HCT116 (cell line): ENCODE data around the gene USP2. TPM values are rescaled to one million over a fixed set of nuclear protein-coding genes. Genes with fewer than 3 reads are reported as not detected.

ENCODE experiments used
- ATAC-seq: fragments of 200-7000 bp; cut with Tn5 transposase; 2 replicates; pipeline ENCODE4 v1.9.1; 2020; ENCODE audit warnings: mild to moderate bottlenecking, moderate library complexity
- BruUV-seq: library from RNA; stranded (reverse); fragments of 400-500 nt; replicated peaks from 2 replicates; lab custom pipeline; 2021; lab: Mats Ljungman, UMichigan
- CTCF ChIA-PET: fragments of 300-600 bp; sonication (Branson Sonifier 250); formaldehyde crosslinking; loops from one replicate; lab custom pipeline; 2021; ENCODE audit warnings: antibody characterized with exemption; lab: Charles Lee
- POLR2A ChIA-PET: fragments of 300-600, 350-600 bp; sonication (Branson Sonifier 250); formaldehyde crosslinking; loops from one replicate; lab custom pipeline; 2021; ENCODE audit warnings: antibody characterized with exemption; lab: Charles Lee
- RAD21 ChIA-PET, 2 experiments: fragments of 300-600 bp; sonication (Branson Sonifier 250); formaldehyde crosslinking; loops; one replicate each; lab custom pipeline; 2023; ENCODE audit warnings: low total read pairs in 2 of 2; ENCODE audit not compliant: uncharacterized antibody in 2 of 2, unreplicated experiment in 2 of 2, low non-redundant PET in 1 of 2; lab: Charles Lee
- DNase-seq: peaks from one replicate; pipeline ENCODE4 v3.0.0-alpha.2; 2010; ENCODE audit warnings: low read depth, low spot score
- H2AFZ ChIP-seq: fragments of 200-600 bp; shearing (Covaris generic), sonication (generic); 2 replicates; pipeline ENCODE4 v1.6.1; 2017; ENCODE audit warnings: low read depth, mixed run types, mixed read lengths, antibody characterized with exemption, low read length; ENCODE audit not compliant: poor library complexity, severe bottlenecking
- H3K27ac ChIP-seq: 2 replicates; pipeline ENCODE4 v1.5.1; 2012; ENCODE audit warnings: low read depth, low read length
- H3K27me3 ChIP-seq: fragments of 200-600 bp; sonication (generic); 2 replicates; pipeline ENCODE4 v1.6.1; 2016; ENCODE audit warnings: mixed run types, low read length, mixed read lengths; ENCODE audit not compliant: insufficient read depth
- H3K36me3 ChIP-seq, 2 experiments: fragments of 200-500 bp in 1 of 2; fragments of 200-600 bp in 1 of 2; sonication (Bioruptor generic) in 1 of 2; sonication (generic) in 1 of 2; 2 replicates each; pipeline versions ENCODE4 v1.5.1 to v1.6.1; 2014 to 2016; ENCODE audit warnings: low read length in 2 of 2, inconsistent platforms in 1 of 2, mixed read lengths in 1 of 2, mixed run types in 1 of 2; ENCODE audit not compliant: insufficient read depth in 2 of 2, control insufficient read depth in 1 of 2
- H3K4me1 ChIP-seq, 2 experiments: fragments of 200-600 bp in 1 of 2; sonication (generic) in 1 of 2; 2 replicates each; pipeline versions ENCODE4 v1.5.1 to v1.6.1; 2012 to 2017; ENCODE audit warnings: low read length in 2 of 2, inconsistent platforms in 1 of 2, mild to moderate bottlenecking in 1 of 2, mixed read lengths in 1 of 2, mixed run types in 1 of 2, moderate library complexity in 1 of 2; ENCODE audit not compliant: insufficient read depth in 2 of 2, control insufficient read depth in 1 of 2
- H3K4me2 ChIP-seq: fragments of 200-600 bp; sonication (generic); 2 replicates; pipeline ENCODE4 v1.6.1; 2017; ENCODE audit warnings: mixed run types, low read length, mixed read lengths
- H3K4me3 ChIP-seq, 2 experiments: fragments of 200-600 bp in 1 of 2; sonication (generic) in 1 of 2; replicated peaks in 1 of 2; 2 replicates each; pipeline ENCODE4 v1.5.1; 2011 to 2016; ENCODE audit warnings: low read length in 2 of 2, control low read depth in 1 of 2, low read depth in 1 of 2, mild to moderate bottlenecking in 1 of 2, mixed read lengths in 1 of 2, mixed run types in 1 of 2
- H3K79me2 ChIP-seq: fragments of 200-600 bp; sonication (generic); 2 replicates; pipeline ENCODE4 v1.6.1; 2017; ENCODE audit warnings: mild to moderate bottlenecking, mixed run types, low read length, moderate library complexity, mixed read lengths; ENCODE audit not compliant: insufficient read depth
- H3K9ac ChIP-seq: fragments of 200-600 bp; sonication (generic); 2 replicates; pipeline ENCODE4 v1.6.1; 2016; ENCODE audit warnings: low read length, mixed read lengths
- H3K9me2 ChIP-seq: fragments of 200-600 bp; sonication (generic), shearing (Covaris generic); 2 replicates; pipeline ENCODE4 v1.6.1; 2017; ENCODE audit warnings: mixed run types, mild to moderate bottlenecking, moderate library complexity; ENCODE audit not compliant: insufficient read depth
- H3K9me3 ChIP-seq, 2 experiments: fragments of 200-500 bp in 1 of 2; fragments of 200-600 bp in 1 of 2; sonication (Bioruptor generic) in 1 of 2; sonication (generic) in 1 of 2; 2 replicates each; pipeline ENCODE4 v1.6.1; 2014 to 2017; ENCODE audit warnings: low read length in 2 of 2, mixed read lengths in 2 of 2, inconsistent platforms in 1 of 2, low read depth in 1 of 2, mild to moderate bottlenecking in 1 of 2, mixed run types in 1 of 2, moderate library complexity in 1 of 2; ENCODE audit not compliant: control insufficient read depth in 1 of 2, insufficient read depth in 1 of 2
- H4K20me1 ChIP-seq: fragments of 200-600 bp; sonication (generic), shearing (Covaris generic); 2 replicates; pipeline ENCODE4 v1.6.1; 2017; ENCODE audit warnings: mixed run types, mild to moderate bottlenecking, moderate library complexity; ENCODE audit not compliant: insufficient read depth
- ATF3 ChIP-seq: IDR thresholded peaks from 2 replicates; pipeline ENCODE4 v1.6.1; 2012
- CBX3 ChIP-seq: IDR thresholded peaks from 2 replicates; pipeline ENCODE4 v1.6.1; 2012; ENCODE audit warnings: low read depth
- CEBPB ChIP-seq: IDR thresholded peaks from 2 replicates; pipeline ENCODE4 v1.6.1; 2012; ENCODE audit warnings: low read depth
- CTCF ChIP-seq, 3 experiments: fragments of 200-600 bp in 1 of 3; sonication (generic) in 1 of 3; IDR thresholded peaks in 2 of 3; conservative IDR thresholded peaks in 1 of 3; 2 replicates each; pipeline ENCODE4 v1.5.1; 2012 to 2017; ENCODE audit warnings: low read depth in 2 of 3, low read length in 2 of 3, antibody characterized with exemption in 1 of 3, borderline replicate concordance in 1 of 3, control low read depth in 1 of 3, mild to moderate bottlenecking in 1 of 3, mixed read lengths in 1 of 3, mixed run types in 1 of 3, moderate library complexity in 1 of 3; ENCODE audit not compliant: insufficient read depth in 1 of 3
- EGR1 ChIP-seq: IDR thresholded peaks from 2 replicates; pipeline ENCODE4 v1.6.1; 2012; ENCODE audit warnings: low read depth
- EZH2phosphoT487 ChIP-seq: fragments of 200-600 bp; IDR thresholded peaks from 2 replicates; pipeline ENCODE4 v1.6.1; 2018; ENCODE audit warnings: antibody characterized with exemption, borderline replicate concordance
- FOSL1 ChIP-seq: IDR thresholded peaks from 2 replicates; pipeline ENCODE4 v1.6.1; 2012; ENCODE audit warnings: low read depth
- POLR2A ChIP-seq: IDR thresholded peaks from 2 replicates; pipeline ENCODE4 v1.7.0; 2011; ENCODE audit warnings: borderline replicate concordance; ENCODE audit not compliant: insufficient read depth, insufficient read length; ENCODE audit errors: extremely low read depth
- POLR2AphosphoS5 ChIP-seq: IDR thresholded peaks from 2 replicates; pipeline ENCODE4 v1.6.1; 2011; ENCODE audit warnings: mild to moderate bottlenecking, low read depth, low read length, moderate library complexity
- RAD21 ChIP-seq: IDR thresholded peaks from 2 replicates; pipeline ENCODE4 v1.6.1; 2012; ENCODE audit warnings: low read depth, mild to moderate bottlenecking
- SP1 ChIP-seq: IDR thresholded peaks from 2 replicates; pipeline ENCODE4 v1.6.1; 2012; ENCODE audit warnings: low read depth
- SRF ChIP-seq: IDR thresholded peaks from 2 replicates; pipeline ENCODE4 v1.6.1; 2012; ENCODE audit warnings: low read depth
- TCF7L2 ChIP-seq: IDR thresholded peaks from 2 replicates; pipeline ENCODE4 v1.7.0; 2011; ENCODE audit warnings: borderline replicate concordance, inconsistent platforms; ENCODE audit not compliant: insufficient read depth, insufficient read length; ENCODE audit errors: extremely low read depth
- ZBTB33 ChIP-seq: IDR thresholded peaks from 2 replicates; pipeline ENCODE4 v1.6.1; 2011; ENCODE audit warnings: mild to moderate bottlenecking, low read length, moderate library complexity; ENCODE audit not compliant: insufficient replicate concordance; ENCODE audit errors: extremely low read depth
- ZFX ChIP-seq: fragments of 450-650 bp; IDR thresholded peaks from 2 replicates; pipeline ENCODE4 v1.6.1; 2017
- ZNF274 ChIP-seq: fragments of 200-500 bp; sonication (Bioruptor generic); IDR thresholded peaks from 2 replicates; pipeline ENCODE4 v1.6.1; 2014; ENCODE audit warnings: mild to moderate bottlenecking, low read depth, low read length, inconsistent platforms
- intact Hi-C: fragments of 100-400 bp; cut with micrococcal nuclease; formaldehyde crosslinking; loops from 2 replicates; pipeline ENCODE4 v1.10.0; 2022
- total RNA-seq: library from RNA; stranded (reverse); gene quantifications from one replicate; pipeline ENCODE4 v1.2.1, GENCODE V29; 2021; ENCODE audit not compliant: unreplicated experiment

The USP2 gene
- total RNA-seq, 1 experiment from 2014 or later = 5.0 TPM

DNA sequence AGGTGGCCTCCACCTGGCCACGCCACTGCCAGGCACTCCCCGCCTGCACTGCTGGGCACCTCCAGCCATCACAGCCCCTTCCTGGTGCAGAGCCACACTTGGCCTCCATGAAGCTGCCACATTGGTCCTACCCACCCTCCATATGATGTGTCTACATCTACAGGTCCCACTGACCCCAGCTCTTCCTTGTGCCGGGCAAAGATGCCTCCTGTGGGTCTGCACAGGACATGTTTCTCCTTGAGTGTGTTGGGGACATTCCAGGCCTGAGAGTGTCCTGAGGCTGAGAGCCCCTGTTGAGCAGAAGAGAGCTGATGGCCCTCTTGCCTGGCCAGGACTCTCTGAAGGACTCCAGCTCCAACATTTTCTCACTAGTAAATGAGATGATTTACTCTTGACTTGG is 34.0 kb upstream of the USP2 start:
- no TSS peak for BruUV-seq
- no peak overlapping the region for H3K27ac ChIP-seq
- RAD21 ChIA-PET = no interaction called here
- H4K20me1 ChIP-seq = no peaks in the 10 kb centered on the region
- TF ChIP-seq CBX3 (no peak), TCF7L2 (no peak), SRF (no peak), CTCF (IDR thresholded peaks at IDR 0.05 in 2 of 3, conservative IDR thresholded peaks at IDR 0.05 in 1 of 3; ENCODE audit: borderline replicate concordance in 1 of 3, insufficient read depth in 1 of 3, low read depth in 2 of 3, low read length in 2 of 3) (no peak), POLR2AphosphoS5 (no peak), CEBPB (no peak), SP1 (no peak), ATF3 (no peak), POLR2A (no peak), ZFX (no peak), RAD21 (no peak), ZBTB33 (no peak), FOSL1 (no peak), EGR1 (no peak), ZNF274 (no peak), EZH2phosphoT487 (no peak)
- TF ChIP-seq, all 23 proteins: peak for 0
- no peak overlapping the region for H2AFZ ChIP-seq
- peaks cover 2 to 11% of the 10 kb centered on the region in 2 experiments; a peak in 3 of 4 replicates for H3K4me1 ChIP-seq
- CTCF ChIA-PET = no interaction called here
- H3K4me2 ChIP-seq = no peak overlapping the region
- no peak overlapping the region for H3K9ac ChIP-seq
- H3K36me3 ChIP-seq = no peaks in the 10 kb centered on the region
- intact Hi-C loops = no loop called here
- POLR2A ChIA-PET = no interaction called here
- H3K27me3 ChIP-seq = no peaks in the 10 kb centered on the region
- H3K9me3 ChIP-seq = no peaks in the 10 kb centered on the region
- H3K4me3 ChIP-seq = no peak overlapping the region
- DNase-seq = no peak
- H3K79me2 ChIP-seq = no peaks in the 10 kb centered on the region
- no peaks in the 10 kb centered on the region for H3K9me2 ChIP-seq
- no peak for ATAC-seq
